HG02763 (cell line): ENCODE results near the gene EFCAB9.

Experiments used
- ATAC-seq: cut with Tn5 transposase; IDR thresholded peaks from one replicate; pipeline ENCODE4 v1.9.1; 2021; ENCODE audit warnings: mild to moderate bottlenecking, moderate library complexity; ENCODE audit not compliant: unreplicated experiment

The EFCAB9 gene

DNA sequence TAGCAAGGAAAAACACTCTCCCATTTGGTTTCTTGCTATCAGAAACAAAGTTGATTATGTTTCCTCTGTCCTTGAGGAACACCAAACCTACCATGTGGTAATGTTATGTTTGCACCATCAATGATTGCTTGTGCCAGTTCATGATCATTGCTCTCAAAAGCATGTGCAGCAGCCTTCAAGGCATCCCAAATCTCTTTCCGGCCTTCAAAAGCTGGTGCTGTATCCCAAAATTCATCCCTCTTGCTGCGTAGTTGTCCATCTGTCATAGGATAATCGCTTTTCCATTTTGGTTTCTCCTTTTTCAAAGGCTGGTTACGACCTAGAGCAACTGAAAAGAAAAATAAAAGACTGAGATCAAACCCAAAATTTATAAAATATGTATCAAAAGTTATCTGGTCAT, 40.1 kb downstream of the EFCAB9 start:
- no peak for ATAC-seq

DNA sequence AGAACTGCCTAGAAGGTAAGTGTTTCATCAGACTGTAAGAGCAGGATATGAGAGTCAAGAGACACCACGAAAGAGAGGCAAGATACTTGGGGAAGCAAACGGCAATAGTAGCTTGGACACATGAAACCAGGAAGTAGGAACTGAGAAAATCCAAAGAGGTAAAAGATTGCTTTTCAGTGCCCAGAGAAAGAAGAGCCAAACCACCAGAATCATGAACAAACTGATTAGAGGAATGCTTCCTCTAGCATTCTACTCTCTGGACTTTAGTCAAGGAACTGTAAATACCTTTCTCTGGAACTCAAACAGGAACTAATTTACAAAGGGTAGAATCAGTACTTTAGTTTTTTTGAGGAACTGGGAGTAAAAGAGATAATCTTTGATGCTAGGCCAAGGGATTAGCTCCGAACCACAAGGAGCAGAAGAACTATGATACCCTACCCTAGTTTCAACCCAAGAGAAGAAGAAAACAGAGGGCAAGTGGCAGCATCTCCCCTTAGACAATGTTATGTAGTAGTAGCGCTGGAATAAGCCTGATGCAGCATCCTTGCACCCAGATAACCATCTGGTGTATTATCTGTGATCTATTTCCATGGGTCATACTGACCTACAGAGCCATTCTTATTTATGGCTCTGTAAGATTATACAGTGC, 41.3 kb downstream of the EFCAB9 start:
- ATAC-seq, result no peak

DNA sequence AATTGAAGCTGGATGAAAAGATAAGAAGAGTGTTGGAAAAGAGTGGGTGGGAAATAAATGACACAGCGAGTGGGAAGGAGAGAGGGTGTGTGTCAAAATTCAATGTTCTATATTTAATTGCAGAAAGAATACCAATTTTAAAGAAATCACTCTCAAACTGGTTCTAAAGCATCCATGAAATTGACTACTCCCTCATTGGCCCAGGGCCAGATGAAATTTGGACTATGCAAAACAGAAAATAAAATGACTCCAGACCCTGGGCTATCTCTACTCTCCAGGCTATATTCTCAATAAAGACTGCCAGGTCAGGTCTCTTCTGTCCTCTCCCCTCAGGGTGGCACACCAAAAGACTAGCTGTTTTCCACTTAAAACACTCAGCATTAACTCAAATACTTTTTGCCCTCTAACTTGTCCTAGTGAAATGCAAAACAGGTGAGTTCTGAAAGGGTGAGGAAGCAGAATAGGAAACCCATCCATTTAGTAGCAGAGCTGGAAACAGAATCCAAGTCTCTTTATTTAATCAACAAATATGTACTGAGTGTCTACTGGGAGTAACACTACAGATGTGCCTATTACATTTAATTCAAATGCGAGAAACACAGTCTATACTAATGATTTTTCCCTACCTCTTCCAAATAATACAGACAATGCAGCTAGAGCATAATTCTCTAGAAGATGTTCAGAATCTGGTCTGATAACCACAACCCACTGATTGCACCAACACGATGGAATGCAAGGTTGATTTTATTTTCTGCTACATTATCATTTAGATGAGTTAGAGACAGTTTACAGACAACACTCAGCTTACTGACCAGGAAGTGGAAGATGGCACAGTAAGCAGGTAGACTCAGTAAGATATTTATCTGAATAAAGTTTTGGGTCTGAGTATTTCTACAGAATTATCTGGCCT, 42.1 kb downstream of the EFCAB9 start:
- ATAC-seq, result no peak

DNA sequence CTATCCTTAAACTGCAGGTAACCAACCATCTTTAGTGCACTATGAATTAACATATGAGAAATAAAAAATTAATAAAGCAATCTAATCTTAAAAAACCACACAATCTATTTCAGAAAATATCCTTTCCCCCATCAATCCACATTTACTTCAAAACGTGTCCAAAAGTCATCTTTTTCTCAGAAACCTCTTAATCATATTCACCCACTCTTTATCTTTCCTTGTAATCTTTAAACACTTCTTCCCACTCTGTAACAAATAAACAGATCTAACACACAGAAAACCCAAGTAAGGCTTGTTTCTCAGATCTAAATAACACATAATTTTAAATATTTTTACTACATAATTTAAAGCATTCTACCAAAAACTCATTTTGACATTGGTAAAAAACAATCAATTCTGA, 44.4 kb downstream of the EFCAB9 start:
- no peak for ATAC-seq

DNA sequence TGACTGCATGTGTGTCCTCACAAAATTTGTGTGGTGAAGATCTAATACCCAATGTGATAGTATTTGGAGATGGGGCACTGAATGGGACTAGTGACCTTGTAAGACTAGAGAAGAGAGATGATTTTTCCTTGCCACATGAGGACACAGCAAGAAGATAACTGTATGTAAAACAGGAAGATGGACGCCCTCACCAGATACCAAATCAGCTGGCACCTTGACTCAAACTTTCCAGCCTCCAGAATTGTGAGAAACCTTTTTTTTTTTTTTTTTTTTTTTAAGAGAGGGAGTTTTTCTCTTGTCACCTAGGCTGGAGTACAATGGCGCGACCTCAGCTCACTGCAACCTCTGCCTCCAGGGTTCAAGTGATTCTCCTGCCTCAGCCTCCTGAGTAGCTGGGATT, 49.3 kb downstream of the EFCAB9 start:
- no peak for ATAC-seq

DNA sequence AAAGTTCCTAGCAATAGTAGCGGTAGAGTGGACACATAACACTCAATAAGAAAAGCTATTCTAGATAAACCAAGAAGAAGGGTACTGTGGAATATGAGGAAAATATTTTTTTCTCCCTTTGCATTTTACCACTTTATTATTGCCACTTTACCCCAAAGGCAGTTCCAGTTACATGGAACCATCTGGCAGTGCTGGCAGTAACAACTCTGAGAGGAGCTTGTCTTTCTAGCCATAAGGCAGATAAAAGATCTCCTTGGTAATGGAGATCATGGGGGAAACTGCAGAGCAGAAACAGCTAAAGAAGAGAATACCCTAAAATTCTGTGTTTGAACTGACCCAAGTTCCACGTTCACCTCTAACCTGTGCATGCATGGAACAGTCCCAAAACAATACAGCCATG, 51.1 kb downstream of the EFCAB9 start:
- ATAC-seq, result no peak

DNA sequence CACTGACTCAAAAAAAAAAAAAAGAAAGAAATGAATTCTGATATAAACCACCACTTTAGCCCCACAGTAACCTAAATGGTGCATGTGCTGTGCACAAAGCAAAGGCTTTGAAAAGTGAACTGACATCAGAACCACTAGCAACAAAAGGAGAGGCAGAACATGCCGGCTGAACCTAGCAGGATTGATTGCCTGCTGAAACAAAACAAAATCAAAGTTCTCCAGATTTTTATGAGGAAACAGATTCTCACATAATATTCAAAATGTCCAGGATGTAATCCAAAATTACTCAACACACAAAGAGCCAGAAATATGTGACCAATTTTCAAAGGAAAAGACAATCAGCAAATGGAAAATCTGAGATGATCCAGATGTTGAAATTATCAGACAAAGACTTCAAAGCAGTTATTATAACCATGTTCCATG, 51.7 kb downstream of the EFCAB9 start:
- ATAC-seq, result no peak

DNA sequence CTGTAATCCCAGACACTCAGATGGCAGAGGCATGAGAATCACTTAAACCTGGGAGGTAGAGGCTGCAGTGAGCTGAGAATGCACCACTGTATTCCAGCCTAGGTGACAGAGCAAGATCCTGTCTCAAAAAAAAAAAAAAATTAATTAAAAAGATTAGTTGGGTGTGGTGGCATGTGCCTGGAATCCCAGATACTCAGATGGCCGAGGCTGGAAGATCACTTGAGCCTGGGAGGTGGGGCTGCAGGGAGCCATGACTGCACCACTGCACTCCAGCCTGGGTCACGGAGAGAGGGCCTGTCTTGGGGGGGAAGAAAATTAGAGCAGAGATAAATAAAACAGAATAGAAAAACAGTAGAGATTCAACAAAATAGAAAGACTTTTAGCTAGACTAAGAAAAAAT, 54.7 kb downstream of the EFCAB9 start:
- no peak for ATAC-seq

DNA sequence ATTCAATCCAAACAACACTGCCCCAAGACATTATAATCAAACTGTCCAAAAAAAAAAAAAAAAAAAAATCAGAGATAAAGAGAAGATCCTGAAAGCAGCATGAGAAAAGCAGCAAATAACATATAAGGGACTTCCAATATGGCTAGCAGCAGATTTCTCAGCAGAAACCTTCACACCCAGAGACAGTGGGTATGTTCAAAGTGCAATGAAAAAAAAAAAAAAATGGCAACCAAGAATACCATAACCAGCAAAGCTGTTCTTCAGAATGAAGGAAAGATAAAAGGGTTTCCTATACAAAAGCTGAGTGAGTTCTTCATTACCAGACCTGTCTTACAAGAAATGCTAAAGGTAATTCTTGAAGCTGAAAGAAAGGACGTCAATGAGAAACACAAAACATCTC, 57.4 kb downstream of the EFCAB9 start:
- ATAC-seq, result no peak

DNA sequence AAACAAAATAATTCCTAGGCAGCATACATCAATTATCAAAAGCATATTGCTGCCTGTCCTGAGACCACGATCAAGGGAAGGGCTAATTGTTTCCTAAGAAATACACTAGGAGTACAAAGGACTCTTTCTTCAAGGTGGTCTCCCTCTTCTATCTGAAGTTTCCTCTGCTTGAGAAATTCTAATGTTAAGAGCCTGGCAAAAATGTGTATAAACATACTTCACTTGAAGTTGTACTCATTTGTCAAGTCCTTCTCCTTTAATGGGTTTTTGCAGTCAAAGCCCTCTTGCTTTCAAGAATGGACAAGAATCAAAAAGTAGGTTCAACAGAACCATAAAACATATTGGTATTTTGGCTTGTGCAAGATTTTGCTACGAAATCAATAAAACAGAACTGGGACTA, 58.5 kb downstream of the EFCAB9 start:
- no peak for ATAC-seq
